ENCODE data around the gene EDDM13.

The EDDM13 gene

GRCh38 chr19:56347163-56347778 is 74.7 kb downstream of the EDDM13 start:
- Histone ChIP-seq H3K4me3 (ENCODE audit: low read length in 2 of 2) (no peak overlapping the region), H3K4me1 (ENCODE audit: control insufficient read depth in 2 of 2, insufficient read depth in 2 of 2, low read length in 2 of 2) (no peaks in the 10 kb centered on the region), H3K27me3 (ENCODE audit: control insufficient read depth in 2 of 2, insufficient read depth in 2 of 2, low read length in 2 of 2) (no peaks in the 10 kb centered on the region), H3K9me3 (ENCODE audit: control insufficient read depth in 2 of 2, low read length in 2 of 2) (no peaks in the 10 kb centered on the region), H3K27ac (ENCODE audit: low read depth in 2 of 2, low read length in 2 of 2) (no peak overlapping the region), H3K36me3 (ENCODE audit: control insufficient read depth in 2 of 2, insufficient read depth in 2 of 2, low read length in 2 of 2) (no peaks in the 10 kb centered on the region), H3K9ac (ENCODE audit: low read depth in 1 of 2, low read length in 2 of 2) (no peak overlapping the region)

DNA sequence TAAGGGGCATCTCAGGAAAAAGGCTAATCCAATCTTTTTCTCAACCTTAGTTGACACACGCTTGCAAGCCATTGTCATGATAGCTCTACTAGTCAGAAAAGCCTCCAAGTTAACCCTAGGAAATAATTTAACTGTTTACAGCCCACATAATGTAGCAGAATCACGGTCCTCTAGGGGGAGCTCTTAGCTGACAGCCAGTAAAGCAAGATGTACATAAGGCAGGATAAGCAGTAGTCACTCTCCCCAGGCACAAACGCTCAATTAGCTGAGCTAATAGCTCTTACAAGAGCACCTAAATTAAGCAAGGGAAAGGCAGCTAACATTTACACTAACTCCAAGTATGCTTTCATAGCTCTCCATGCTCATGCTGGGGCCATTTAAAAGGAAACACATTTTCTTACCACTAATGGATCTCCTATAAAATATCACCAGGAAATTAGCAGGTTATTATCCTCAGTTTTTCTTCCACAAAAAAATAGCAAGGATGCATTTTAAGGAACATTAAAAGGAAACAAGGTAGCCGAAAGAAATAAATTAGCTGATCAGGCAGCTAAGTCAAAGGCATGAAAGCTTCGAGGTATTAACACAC is 75.8 kb downstream of the EDDM13 start:
- Histone ChIP-seq H3K9ac (ENCODE audit: low read depth in 1 of 2, low read length in 2 of 2) (no peak overlapping the region), H3K27ac (ENCODE audit: low read depth in 2 of 2, low read length in 2 of 2) (no peak overlapping the region), H3K36me3 (ENCODE audit: control insufficient read depth in 2 of 2, insufficient read depth in 2 of 2, low read length in 2 of 2) (no peaks in the 10 kb centered on the region), H3K4me3 (ENCODE audit: low read length in 2 of 2) (no peak overlapping the region), H3K27me3 (ENCODE audit: control insufficient read depth in 2 of 2, insufficient read depth in 2 of 2, low read length in 2 of 2) (no peaks in the 10 kb centered on the region), H3K4me1 (ENCODE audit: control insufficient read depth in 2 of 2, insufficient read depth in 2 of 2, low read length in 2 of 2) (no peaks in the 10 kb centered on the region), H3K9me3 (ENCODE audit: control insufficient read depth in 2 of 2, low read length in 2 of 2) (no peaks in the 10 kb centered on the region)

GRCh38 chr19:56350416-56351045 is 78.0 kb downstream of the EDDM13 start:
- Histone ChIP-seq H3K27ac (ENCODE audit: low read depth in 2 of 2, low read length in 2 of 2) (no peak overlapping the region), H3K9me3 (ENCODE audit: control insufficient read depth in 2 of 2, low read length in 2 of 2) (no peaks in the 10 kb centered on the region), H3K4me1 (ENCODE audit: control insufficient read depth in 2 of 2, insufficient read depth in 2 of 2, low read length in 2 of 2) (no peaks in the 10 kb centered on the region), H3K36me3 (ENCODE audit: control insufficient read depth in 2 of 2, insufficient read depth in 2 of 2, low read length in 2 of 2) (no peaks in the 10 kb centered on the region), H3K27me3 (ENCODE audit: control insufficient read depth in 2 of 2, insufficient read depth in 2 of 2, low read length in 2 of 2) (no peaks in the 10 kb centered on the region), H3K9ac (ENCODE audit: low read depth in 1 of 2, low read length in 2 of 2) (no peak overlapping the region), H3K4me3 (ENCODE audit: low read length in 2 of 2) (no peak overlapping the region)

DNA sequence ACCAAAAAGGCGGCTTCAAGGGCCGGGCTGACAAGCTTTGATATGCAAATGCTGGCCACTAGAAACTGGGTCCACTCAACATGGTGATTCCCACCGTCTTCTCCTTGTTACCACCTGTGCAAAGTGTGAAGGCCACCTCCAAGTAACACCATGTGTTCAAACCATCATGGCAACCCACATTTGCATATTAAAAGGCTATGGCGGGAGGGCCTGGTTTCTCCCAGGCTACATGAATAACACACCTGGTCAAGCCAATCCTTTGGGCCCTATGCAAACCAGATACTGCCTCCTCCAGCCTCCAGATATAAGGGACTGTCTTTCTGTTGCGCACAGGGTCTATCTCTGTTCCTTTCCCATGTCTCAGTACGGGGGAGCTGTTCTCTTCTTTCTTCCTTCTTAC is 78.7 kb downstream of the EDDM13 start:
- no peak overlapping the region for H3K27ac ChIP-seq (ENCODE audit: low read depth in 2 of 2, low read length in 2 of 2)
- H3K9ac ChIP-seq (ENCODE audit: low read depth in 1 of 2, low read length in 2 of 2), result no peak overlapping the region
- H3K27me3 ChIP-seq (ENCODE audit: control insufficient read depth in 2 of 2, insufficient read depth in 2 of 2, low read length in 2 of 2), result no peaks in the 10 kb centered on the region
- no peaks in the 10 kb centered on the region for H3K36me3 ChIP-seq (ENCODE audit: control insufficient read depth in 2 of 2, insufficient read depth in 2 of 2, low read length in 2 of 2)
- no peaks in the 10 kb centered on the region for H3K4me1 ChIP-seq (ENCODE audit: control insufficient read depth in 2 of 2, insufficient read depth in 2 of 2, low read length in 2 of 2)
- H3K4me3 ChIP-seq (ENCODE audit: low read length in 2 of 2), result no peak overlapping the region
- no peaks in the 10 kb centered on the region for H3K9me3 ChIP-seq (ENCODE audit: control insufficient read depth in 2 of 2, low read length in 2 of 2)

GRCh38 chr19:56355517-56355916 is 83.0 kb downstream of the EDDM13 start:
- Histone ChIP-seq H3K27ac (ENCODE audit: low read depth in 2 of 2, low read length in 2 of 2) (no peak overlapping the region), H3K27me3 (ENCODE audit: control insufficient read depth in 2 of 2, insufficient read depth in 2 of 2, low read length in 2 of 2) (no peaks in the 10 kb centered on the region), H3K4me3 (ENCODE audit: low read length in 2 of 2) (no peak overlapping the region), H3K9ac (ENCODE audit: low read depth in 1 of 2, low read length in 2 of 2) (no peak overlapping the region), H3K9me3 (ENCODE audit: control insufficient read depth in 2 of 2, low read length in 2 of 2) (peaks cover 0 to 3% of the 10 kb centered on the region in 2 donors), H3K4me1 (ENCODE audit: control insufficient read depth in 2 of 2, insufficient read depth in 2 of 2, low read length in 2 of 2) (no peaks in the 10 kb centered on the region), H3K36me3 (ENCODE audit: control insufficient read depth in 2 of 2, insufficient read depth in 2 of 2, low read length in 2 of 2) (no peaks in the 10 kb centered on the region)

DNA sequence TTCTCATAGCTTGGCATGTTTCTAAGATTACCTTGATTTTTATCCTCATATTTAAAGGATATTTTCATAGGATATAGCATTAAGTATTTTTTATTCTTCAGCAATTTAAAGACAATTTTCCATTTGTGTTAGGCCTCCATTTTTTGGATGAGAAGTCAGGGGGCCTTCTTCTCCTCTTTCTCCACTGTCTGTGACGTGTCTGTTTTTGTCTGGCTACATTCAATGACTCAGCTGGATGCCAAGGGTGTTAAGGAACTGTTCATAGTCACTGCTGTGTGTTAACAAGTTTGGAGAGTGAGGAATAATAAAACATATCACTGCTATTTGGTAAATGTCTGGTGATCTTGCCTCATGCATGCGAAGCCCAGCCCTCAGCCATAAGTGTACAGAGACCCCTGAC is 84.4 kb downstream of the EDDM13 start:
- Histone ChIP-seq H3K9me3 (ENCODE audit: control insufficient read depth in 2 of 2, low read length in 2 of 2) (peaks cover 0 to 3% of the 10 kb centered on the region in 2 donors), H3K27ac (ENCODE audit: low read depth in 2 of 2, low read length in 2 of 2) (no peak overlapping the region)

More for the DNA sequence above, 84.4 kb downstream of the EDDM13 start:
- Histone ChIP-seq H3K4me1 (ENCODE audit: control insufficient read depth in 2 of 2, insufficient read depth in 2 of 2, low read length in 2 of 2) (no peaks in the 10 kb centered on the region), H3K36me3 (ENCODE audit: control insufficient read depth in 2 of 2, insufficient read depth in 2 of 2, low read length in 2 of 2) (no peaks in the 10 kb centered on the region), H3K27me3 (ENCODE audit: control insufficient read depth in 2 of 2, insufficient read depth in 2 of 2, low read length in 2 of 2) (no peaks in the 10 kb centered on the region), H3K9ac (ENCODE audit: low read depth in 1 of 2, low read length in 2 of 2) (no peak overlapping the region), H3K4me3 (ENCODE audit: low read length in 2 of 2) (no peak overlapping the region)
